ENCODE measurements around the gene NFIC.

The NFIC gene

GRCh38 chr19:3356805-3357204 is 9.6 kb upstream of the NFIC start:
- no peaks in the 10 kb centered on the region for H3K36me3 ChIP-seq (ENCODE audit: control insufficient read depth, insufficient read depth, low read length)
- no peak overlapping the region for H3K4me3 ChIP-seq (replicated peaks; ENCODE audit: low read depth, low read length)
- H3K27me3 ChIP-seq (replicated peaks; ENCODE audit: control insufficient read depth, insufficient read depth, low read length) = no peaks in the 10 kb centered on the region
- TF ChIP-seq, protein P1, sequence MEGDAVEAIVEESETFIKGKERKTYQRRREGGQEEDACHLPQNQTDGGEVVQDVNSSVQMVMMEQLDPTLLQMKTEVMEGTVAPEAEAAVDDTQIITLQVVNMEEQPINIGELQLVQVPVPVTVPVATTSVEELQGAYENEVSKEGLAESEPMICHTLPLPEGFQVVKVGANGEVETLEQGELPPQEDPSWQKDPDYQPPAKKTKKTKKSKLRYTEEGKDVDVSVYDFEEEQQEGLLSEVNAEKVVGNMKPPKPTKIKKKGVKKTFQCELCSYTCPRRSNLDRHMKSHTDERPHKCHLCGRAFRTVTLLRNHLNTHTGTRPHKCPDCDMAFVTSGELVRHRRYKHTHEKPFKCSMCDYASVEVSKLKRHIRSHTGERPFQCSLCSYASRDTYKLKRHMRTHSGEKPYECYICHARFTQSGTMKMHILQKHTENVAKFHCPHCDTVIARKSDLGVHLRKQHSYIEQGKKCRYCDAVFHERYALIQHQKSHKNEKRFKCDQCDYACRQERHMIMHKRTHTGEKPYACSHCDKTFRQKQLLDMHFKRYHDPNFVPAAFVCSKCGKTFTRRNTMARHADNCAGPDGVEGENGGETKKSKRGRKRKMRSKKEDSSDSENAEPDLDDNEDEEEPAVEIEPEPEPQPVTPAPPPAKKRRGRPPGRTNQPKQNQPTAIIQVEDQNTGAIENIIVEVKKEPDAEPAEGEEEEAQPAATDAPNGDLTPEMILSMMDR (IDR thresholded peaks at IDR 0.05; ENCODE audit: insufficient read depth, low read length, poor library complexity, severe bottlenecking) = no peak
- no peak for DNase-seq (ENCODE audit: extremely low read depth, insufficient read length)

DNA sequence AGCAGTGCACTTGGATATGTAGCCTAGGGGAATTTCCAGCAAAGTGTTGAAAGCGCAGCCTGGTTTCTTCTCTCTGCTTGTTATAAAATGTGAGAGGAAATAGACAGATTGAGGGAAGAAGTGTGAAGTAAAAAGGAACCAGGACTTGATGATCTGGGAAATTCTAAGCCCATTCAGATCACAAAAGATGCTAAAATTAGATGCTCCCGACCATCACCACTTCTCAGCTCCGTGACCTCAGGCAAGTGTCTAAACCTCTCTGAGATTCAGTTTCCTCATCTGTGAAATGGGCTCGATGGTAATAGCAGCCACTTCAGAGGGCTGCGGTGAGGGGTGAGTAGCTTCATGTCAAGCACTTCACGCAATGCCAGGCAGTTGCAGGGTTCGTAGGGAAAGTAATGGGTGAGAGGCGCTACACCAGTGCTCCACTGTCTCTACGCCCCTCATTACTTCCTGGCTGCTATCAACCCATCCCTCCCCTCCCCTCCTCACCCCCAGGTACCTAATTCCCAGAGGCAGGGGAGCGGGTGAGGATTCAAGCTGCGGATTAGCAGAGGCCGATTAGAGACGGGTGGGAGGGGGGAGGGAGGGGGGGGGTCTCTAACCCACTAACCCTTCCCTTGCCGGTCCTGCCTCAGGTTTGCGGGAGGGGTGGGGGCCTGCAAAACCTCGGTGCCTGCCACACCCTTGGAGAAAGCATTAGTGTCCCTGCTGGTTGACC is 9.0 kb upstream of the NFIC start:
- no peak for DNase-seq (ENCODE audit: extremely low read depth, insufficient read length)
- TF ChIP-seq, protein P1 (IDR thresholded peaks at IDR 0.05; ENCODE audit: insufficient read depth, low read length, poor library complexity, severe bottlenecking) = no peak

DNA sequence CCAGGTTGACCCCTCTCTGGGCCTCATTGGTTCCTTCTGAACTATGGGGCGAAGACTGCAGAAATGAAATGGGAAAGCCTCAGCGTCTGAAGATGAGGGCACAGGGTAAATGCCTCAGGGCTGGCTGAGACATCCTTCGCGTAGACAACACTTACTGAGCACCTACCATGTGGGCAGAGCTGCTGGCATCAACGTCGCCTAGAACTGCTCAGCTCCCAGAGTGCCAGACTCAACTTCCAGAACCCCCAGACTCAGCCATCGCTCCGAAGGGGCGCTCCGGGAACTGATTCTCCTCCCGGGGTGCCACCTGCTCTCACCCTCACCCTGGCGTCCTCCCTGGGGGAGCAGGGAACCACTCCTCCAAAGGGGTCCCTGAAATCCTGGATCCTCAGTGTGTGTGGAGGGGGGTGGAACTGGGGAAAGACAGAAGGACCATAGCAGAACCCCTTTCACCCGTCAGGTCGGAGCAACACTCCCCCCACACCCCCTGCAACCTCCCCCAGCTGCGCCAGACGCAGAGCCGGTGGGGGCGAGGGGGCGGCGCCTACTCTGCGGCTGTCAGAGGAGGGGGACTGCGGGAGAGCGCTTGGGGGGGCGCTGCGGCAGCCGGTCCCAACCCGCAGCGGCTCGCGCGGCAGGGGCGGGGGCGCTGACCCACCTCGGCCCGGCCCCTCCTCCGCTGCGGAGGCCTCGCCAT is 8.2 kb upstream of the NFIC start:
- Histone ChIP-seq H3K27me3 (replicated peaks; ENCODE audit: control insufficient read depth, insufficient read depth, low read length) (no peaks in the 10 kb centered on the region), H3K4me3 (replicated peaks; ENCODE audit: low read depth, low read length) (no peak overlapping the region; the same call in 1 of the 2 replicates)

More for the DNA sequence above, 9.0 kb upstream of the NFIC start:
- H3K4me3 ChIP-seq (replicated peaks; ENCODE audit: low read depth, low read length) = no peak overlapping the region
- no peaks in the 10 kb centered on the region for H3K36me3 ChIP-seq (ENCODE audit: control insufficient read depth, insufficient read depth, low read length)
- H3K27me3 ChIP-seq (replicated peaks; ENCODE audit: control insufficient read depth, insufficient read depth, low read length) = no peaks in the 10 kb centered on the region

DNA sequence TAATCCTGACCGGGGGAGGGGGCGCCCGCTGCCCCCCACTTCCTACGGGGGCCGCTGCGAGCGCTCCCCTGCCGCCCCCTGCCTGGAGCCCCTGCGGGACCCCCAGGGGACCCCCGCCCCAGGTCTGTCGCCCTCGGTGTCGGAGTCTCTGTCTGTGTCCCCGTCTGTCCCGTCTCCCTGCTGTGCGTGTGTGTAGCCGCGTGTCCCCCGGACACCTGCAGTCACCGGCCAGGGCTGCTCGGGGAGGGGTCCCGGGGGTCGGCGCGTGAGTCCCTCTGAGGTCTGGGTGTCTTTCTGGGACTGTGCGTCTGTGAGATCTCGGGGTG is 7.7 kb upstream of the NFIC start:
- TF ChIP-seq, protein P1 (IDR thresholded peaks at IDR 0.05; ENCODE audit: insufficient read depth, low read length, poor library complexity, severe bottlenecking) = no peak
- DNase-seq (ENCODE audit: extremely low read depth, insufficient read length) = no peak
- no peaks in the 10 kb centered on the region for H3K27me3 ChIP-seq (replicated peaks; ENCODE audit: control insufficient read depth, insufficient read depth, low read length)
- peak overlapping the region; percentile 84 for H3K4me3 ChIP-seq (replicated peaks; ENCODE audit: low read depth, low read length)
- H3K36me3 ChIP-seq (ENCODE audit: control insufficient read depth, insufficient read depth, low read length) = no peaks in the 10 kb centered on the region

More for the DNA sequence above, 8.2 kb upstream of the NFIC start:
- TF ChIP-seq, protein P1 (IDR thresholded peaks at IDR 0.05; ENCODE audit: insufficient read depth, low read length, poor library complexity, severe bottlenecking) = no peak
- H3K36me3 ChIP-seq (ENCODE audit: control insufficient read depth, insufficient read depth, low read length) = no peaks in the 10 kb centered on the region
- DNase-seq (ENCODE audit: extremely low read depth, insufficient read length) = no peak

GRCh38 chr19:3359015-3359918 is 7.1 kb upstream of the NFIC start:
- H3K36me3 ChIP-seq (ENCODE audit: control insufficient read depth, insufficient read depth, low read length) = no peaks in the 10 kb centered on the region
- no peaks in the 10 kb centered on the region for H3K27me3 ChIP-seq (replicated peaks; ENCODE audit: control insufficient read depth, insufficient read depth, low read length)
- H3K4me3 ChIP-seq (replicated peaks; ENCODE audit: low read depth, low read length) = peak overlapping the region; percentile 84
- TF ChIP-seq, protein P1 (IDR thresholded peaks at IDR 0.05; ENCODE audit: insufficient read depth, low read length, poor library complexity, severe bottlenecking) = no peak
- peak; percentile 77 for DNase-seq (ENCODE audit: extremely low read depth, insufficient read length)
